GM13976 (cell line): ENCODE measurements around the gene DDOST.

Source experiments
- DNase-seq: peaks from one replicate; pipeline ENCODE4 v3.0.0; 2012; ENCODE audit warnings: low spot score
- in situ Hi-C: fragments of 300-500 bp; cut with MboI; formaldehyde crosslinking; loops from one replicate; pipeline ENCODE4 v1.12.0; 2022; ENCODE audit warnings: low sequenced_read_pairs, mixed read lengths, inconsistent platforms; ENCODE audit not compliant: unreplicated experiment
- TF ChIP-seq, protein P1 (sequence below): IDR thresholded peaks from 2 replicates; pipeline ENCODE4 v1.5.1; 2012; ENCODE audit warnings: borderline replicate concordance, mild to moderate bottlenecking; ENCODE audit not compliant: insufficient read depth; ENCODE audit errors: extremely low read depth, missing control alignments, control extremely low read depth

Gene DDOST

GRCh38 chr1:20693623-20694022 is 32.5 kb upstream of the DDOST start:
- TF ChIP-seq, protein P1, sequence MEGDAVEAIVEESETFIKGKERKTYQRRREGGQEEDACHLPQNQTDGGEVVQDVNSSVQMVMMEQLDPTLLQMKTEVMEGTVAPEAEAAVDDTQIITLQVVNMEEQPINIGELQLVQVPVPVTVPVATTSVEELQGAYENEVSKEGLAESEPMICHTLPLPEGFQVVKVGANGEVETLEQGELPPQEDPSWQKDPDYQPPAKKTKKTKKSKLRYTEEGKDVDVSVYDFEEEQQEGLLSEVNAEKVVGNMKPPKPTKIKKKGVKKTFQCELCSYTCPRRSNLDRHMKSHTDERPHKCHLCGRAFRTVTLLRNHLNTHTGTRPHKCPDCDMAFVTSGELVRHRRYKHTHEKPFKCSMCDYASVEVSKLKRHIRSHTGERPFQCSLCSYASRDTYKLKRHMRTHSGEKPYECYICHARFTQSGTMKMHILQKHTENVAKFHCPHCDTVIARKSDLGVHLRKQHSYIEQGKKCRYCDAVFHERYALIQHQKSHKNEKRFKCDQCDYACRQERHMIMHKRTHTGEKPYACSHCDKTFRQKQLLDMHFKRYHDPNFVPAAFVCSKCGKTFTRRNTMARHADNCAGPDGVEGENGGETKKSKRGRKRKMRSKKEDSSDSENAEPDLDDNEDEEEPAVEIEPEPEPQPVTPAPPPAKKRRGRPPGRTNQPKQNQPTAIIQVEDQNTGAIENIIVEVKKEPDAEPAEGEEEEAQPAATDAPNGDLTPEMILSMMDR: no peak
- in situ Hi-C loops: loop anchor here (10.0 kb wide), 1 partner anchor 501 kb away; no protein-coding TSS in a partner anchor
- no peak for DNase-seq

DNA sequence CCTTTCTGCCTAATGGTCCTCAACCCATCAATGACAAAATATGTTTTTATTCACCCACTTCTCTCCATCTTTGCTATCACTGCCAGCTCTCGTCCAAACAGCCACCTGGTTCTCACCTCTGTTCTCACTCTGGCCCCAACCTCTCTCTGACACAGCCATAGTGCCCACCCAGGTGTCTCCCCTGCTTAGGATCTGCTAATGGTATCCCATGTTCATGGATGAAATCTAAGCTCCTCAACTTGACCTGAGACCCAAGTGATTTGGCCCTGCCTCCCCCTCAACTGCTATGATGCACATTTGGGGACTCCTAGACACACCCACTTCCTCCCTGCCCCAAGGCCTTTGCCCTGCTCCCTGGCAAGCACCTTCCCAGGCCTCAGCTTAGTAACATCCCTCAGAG is 30.7 kb upstream of the DDOST start:
- TF ChIP-seq, protein P1: no peak
- no peak for DNase-seq
- in situ Hi-C loops: loop anchor here (10.0 kb wide), 1 partner anchor 503 kb away; no protein-coding TSS in a partner anchor

- TF ChIP-seq, protein P1: no peak
- DNase-seq: no peak
- in situ Hi-C loops: loop anchor here (10.0 kb wide), 1 partner anchor 505 kb away; no protein-coding TSS in a partner anchor
Measured at GRCh38 chr1:20689645-20690056, 28.5 kb upstream of the DDOST start.

- TF ChIP-seq, protein P1: no peak
- in situ Hi-C loops: no loop called here
- no peak for DNase-seq
Measured at GRCh38 chr1:20686883-20687725, 25.9 kb upstream of the DDOST start.

- TF ChIP-seq, protein P1: no peak
- DNase-seq: no peak
- in situ Hi-C loops: no loop called here
Measured at GRCh38 chr1:20685741-20686140, 24.6 kb upstream of the DDOST start.

DNA sequence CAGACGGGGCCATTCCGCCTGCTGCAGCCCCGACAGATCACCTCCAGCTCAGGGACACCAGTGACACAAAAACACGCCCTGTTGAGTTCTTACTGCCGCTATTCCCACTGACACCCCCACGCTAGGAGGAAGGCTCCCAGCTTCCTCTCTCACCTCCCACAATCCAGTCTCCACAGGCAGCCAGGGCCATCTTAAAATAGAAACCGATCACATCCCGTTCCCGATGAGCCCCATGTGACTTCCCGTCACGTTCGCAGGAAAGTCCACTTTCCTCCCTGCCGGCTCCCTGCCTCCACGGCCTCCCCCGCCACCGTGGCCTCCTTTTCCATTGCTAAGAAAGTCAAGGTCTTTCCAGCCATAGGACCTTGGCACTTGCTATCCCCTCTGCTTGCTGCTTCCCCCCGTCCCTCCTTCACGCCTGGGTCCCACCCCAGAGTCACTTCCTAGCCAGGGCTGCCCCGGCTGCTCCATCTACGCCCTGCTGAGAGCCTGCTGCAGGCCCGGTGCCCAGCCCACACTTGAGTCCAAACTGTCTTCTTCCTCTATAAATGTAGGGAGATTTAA is 24.0 kb upstream of the DDOST start:
- in situ Hi-C loops: no loop called here
- TF ChIP-seq, protein P1: no peak
- DNase-seq: no peak
